SK-N-SH treated with all-trans-retinoic acid at 6 μM for 48 hours (cell line): ENCODE results near the gene ARF3.

Experiments
- ATAC-seq: fragments of 200-7000 bp; cut with Tn5 transposase; 3 replicates; pipeline ENCODE4 v1.9.1; 2020; ENCODE audit warnings: mild to moderate bottlenecking, moderate library complexity
- ARNTL ChIP-seq: fragments of 450-650 bp; formaldehyde crosslinking; IDR thresholded peaks from 2 replicates; pipeline ENCODE4 v1.5.0; 2020; ENCODE audit warnings: low read depth, mild to moderate bottlenecking, moderate library complexity, borderline replicate concordance
- BACH2 ChIP-seq: fragments of 250-450 bp; sonication (Bioruptor Pico); IDR thresholded peaks from 2 replicates; pipeline ENCODE4 v1.9.0; 2021; ENCODE audit warnings: mild to moderate bottlenecking, borderline replicate concordance
- CSDC2 ChIP-seq: fragments of 250-450 bp; sonication (Bioruptor Pico); IDR thresholded peaks from 2 replicates; pipeline ENCODE4 v1.5.0; 2020; ENCODE audit warnings: mild to moderate bottlenecking, moderate library complexity
- ESRRG ChIP-seq: fragments of 250-450 bp; sonication (Bioruptor Pico); IDR thresholded peaks from 2 replicates; pipeline ENCODE4 v1.6.1; 2021; ENCODE audit warnings: mild to moderate bottlenecking
- GLIS3 ChIP-seq: fragments of 250-450 bp; sonication (Bioruptor Pico); IDR thresholded peaks from 2 replicates; pipeline ENCODE4 v1.5.0; 2020; ENCODE audit warnings: mild to moderate bottlenecking, moderate library complexity
- ISL1 ChIP-seq: fragments of 250-450 bp; sonication (Bioruptor Pico); IDR thresholded peaks from 2 replicates; pipeline ENCODE4 v2.1.2; 2022; ENCODE audit warnings: mild to moderate bottlenecking, moderate library complexity
- OSR1 ChIP-seq: fragments of 250-450 bp; sonication (Bioruptor Pico); IDR thresholded peaks from 2 replicates; pipeline ENCODE4 v1.8.0; 2022; ENCODE audit warnings: moderate library complexity, mild to moderate bottlenecking, inconsistent platforms
- PPARA ChIP-seq: fragments of 250-450 bp; sonication (Bioruptor Pico); IDR thresholded peaks from 2 replicates; pipeline ENCODE4 v1.5.0; 2020; ENCODE audit warnings: mild to moderate bottlenecking, borderline replicate concordance
- RARB ChIP-seq: fragments of 250-450 bp; sonication (Bioruptor Pico); IDR thresholded peaks from 2 replicates; pipeline ENCODE4 v1.8.0; 2021; ENCODE audit warnings: mild to moderate bottlenecking, moderate library complexity
- SNAI2 ChIP-seq: fragments of 250-450 bp; sonication (Bioruptor Pico); IDR thresholded peaks from 2 replicates; pipeline ENCODE4 v1.5.0; 2020; ENCODE audit warnings: mild to moderate bottlenecking, moderate library complexity
- TCF4 ChIP-seq: fragments of 250-450 bp; sonication (Bioruptor Pico); IDR thresholded peaks from 2 replicates; pipeline ENCODE4 v1.8.0; 2021; ENCODE audit warnings: mild to moderate bottlenecking, moderate library complexity, borderline replicate concordance
- TOX ChIP-seq: fragments of 250-450 bp; sonication (Bioruptor Pico); IDR thresholded peaks from 2 replicates; pipeline ENCODE4 v1.8.0; 2021; ENCODE audit warnings: mild to moderate bottlenecking, moderate library complexity, borderline replicate concordance
- ZC3H10 ChIP-seq: fragments of 250-450 bp; sonication (Bioruptor Pico); IDR thresholded peaks from 2 replicates; pipeline ENCODE4 v1.5.1; 2021; ENCODE audit warnings: mild to moderate bottlenecking, moderate library complexity
- ZFP3 ChIP-seq: fragments of 250-450 bp; sonication (Bioruptor Pico); IDR thresholded peaks from 2 replicates; pipeline ENCODE4 v1.5.0; 2020; ENCODE audit warnings: mild to moderate bottlenecking, moderate library complexity
- ZFP30 ChIP-seq: fragments of 450-650 bp; formaldehyde crosslinking; IDR thresholded peaks from 2 replicates; pipeline ENCODE4 v1.5.0; 2022; ENCODE audit warnings: mild to moderate bottlenecking, moderate library complexity
- ZNF70 ChIP-seq: fragments of 450-650 bp; formaldehyde crosslinking; IDR thresholded peaks from 2 replicates; pipeline ENCODE4 v1.5.0; 2020; ENCODE audit warnings: mild to moderate bottlenecking, moderate library complexity
- ZNF8 ChIP-seq: fragments of 450-650 bp; formaldehyde crosslinking; IDR thresholded peaks from 2 replicates; pipeline ENCODE4 v1.5.0; 2020; ENCODE audit warnings: mild to moderate bottlenecking, moderate library complexity
- TF ChIP-seq, protein P1 (sequence below): fragments of 250-450 bp; sonication (Bioruptor Pico); IDR thresholded peaks from 2 replicates; pipeline ENCODE4 v1.5.1; 2021; ENCODE audit warnings: mild to moderate bottlenecking, moderate library complexity
- TF ChIP-seq, protein P2 (sequence below): fragments of 250-450 bp; sonication (Bioruptor Pico); IDR thresholded peaks from 2 replicates; pipeline ENCODE4 v1.8.0; 2021; ENCODE audit warnings: low read depth, mild to moderate bottlenecking, moderate library complexity, borderline replicate concordance
- TF ChIP-seq, protein P3 (sequence below): fragments of 250-450 bp; sonication (Bioruptor Pico); IDR thresholded peaks from 2 replicates; pipeline ENCODE4 v1.8.0; 2020; ENCODE audit warnings: mild to moderate bottlenecking, moderate library complexity, borderline replicate concordance
- TF ChIP-seq, protein P4 (sequence below): fragments of 250-450 bp; sonication (Bioruptor Pico); IDR thresholded peaks from 2 replicates; pipeline ENCODE4 v1.5.1; 2020; ENCODE audit warnings: low read depth, mild to moderate bottlenecking, moderate library complexity
- TF ChIP-seq, protein P5 (sequence below): fragments of 250-450 bp; sonication (Bioruptor Pico); IDR thresholded peaks from 2 replicates; pipeline ENCODE4 v1.5.0; 2020; ENCODE audit warnings: mild to moderate bottlenecking, moderate library complexity

Gene ARF3

DNA sequence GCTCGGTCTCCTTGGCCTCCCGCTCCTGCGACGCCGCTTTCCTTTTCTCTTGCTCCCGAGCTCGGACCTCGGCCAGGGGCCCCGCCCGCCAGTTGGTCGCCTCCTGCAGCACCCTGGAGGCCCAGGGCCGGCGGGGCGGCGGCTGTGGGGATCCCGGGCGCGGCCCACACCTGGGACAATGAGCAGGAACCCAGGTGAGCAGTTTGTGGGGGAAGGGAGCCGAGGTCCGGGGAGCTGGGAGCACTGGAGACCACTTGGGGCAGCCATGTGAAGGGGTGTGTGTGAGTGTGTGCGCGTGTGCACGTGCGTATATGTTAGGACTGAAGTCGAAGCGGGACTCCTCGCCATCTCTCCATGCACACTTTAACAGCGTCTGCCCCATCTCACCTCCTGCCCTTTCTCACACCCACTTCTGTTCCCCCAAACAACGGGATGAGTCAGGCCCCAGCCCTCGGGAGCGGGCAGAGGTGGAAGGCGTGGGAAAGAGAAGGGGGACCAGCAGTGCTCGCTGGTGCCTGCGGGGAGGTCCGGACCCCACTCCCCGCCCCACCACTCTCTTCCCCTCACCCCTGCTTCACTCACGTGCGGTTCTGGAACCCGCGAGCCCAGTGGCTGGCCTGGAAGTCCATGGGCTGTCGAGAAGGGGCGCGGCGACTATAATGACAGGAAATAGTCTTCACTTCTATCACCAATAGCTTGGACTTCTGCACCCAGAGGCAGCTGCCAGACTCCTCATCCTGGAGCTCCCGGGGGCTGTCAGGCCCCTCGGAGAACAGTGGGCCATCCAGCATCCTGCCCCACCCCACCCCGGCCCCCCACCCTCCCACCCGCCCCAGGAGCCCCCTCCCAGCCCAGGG lies 41.4 kb upstream of the ARF3 start:
- TF ChIP-seq PPARA (CRISPR knock-in tag) (no peak), ZNF70 (CRISPR knock-in tag) (no peak), ZFP30 (CRISPR knock-in tag) (no peak), ESRRG (CRISPR knock-in tag) (no peak), TOX (CRISPR knock-in tag) (no peak), GLIS3 (CRISPR knock-in tag) (no peak), ZNF8 (no peak), ZC3H10 (no peak), ZFP3 (CRISPR knock-in tag) (no peak), ISL1 (CRISPR knock-in tag) (no peak), SNAI2 (CRISPR knock-in tag) (no peak), RARB (CRISPR knock-in tag) (no peak), CSDC2 (CRISPR knock-in tag) (no peak), ARNTL (CRISPR knock-in tag) (no peak)
- TF ChIP-seq, protein P1, sequence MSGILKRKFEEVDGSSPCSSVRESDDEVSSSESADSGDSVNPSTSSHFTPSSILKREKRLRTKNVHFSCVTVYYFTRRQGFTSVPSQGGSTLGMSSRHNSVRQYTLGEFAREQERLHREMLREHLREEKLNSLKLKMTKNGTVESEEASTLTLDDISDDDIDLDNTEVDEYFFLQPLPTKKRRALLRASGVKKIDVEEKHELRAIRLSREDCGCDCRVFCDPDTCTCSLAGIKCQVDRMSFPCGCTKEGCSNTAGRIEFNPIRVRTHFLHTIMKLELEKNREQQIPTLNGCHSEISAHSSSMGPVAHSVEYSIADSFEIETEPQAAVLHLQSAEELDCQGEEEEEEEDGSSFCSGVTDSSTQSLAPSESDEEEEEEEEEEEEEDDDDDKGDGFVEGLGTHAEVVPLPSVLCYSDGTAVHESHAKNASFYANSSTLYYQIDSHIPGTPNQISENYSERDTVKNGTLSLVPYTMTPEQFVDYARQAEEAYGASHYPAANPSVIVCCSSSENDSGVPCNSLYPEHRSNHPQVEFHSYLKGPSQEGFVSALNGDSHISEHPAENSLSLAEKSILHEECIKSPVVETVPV: no peak
- TF ChIP-seq, protein P2, sequence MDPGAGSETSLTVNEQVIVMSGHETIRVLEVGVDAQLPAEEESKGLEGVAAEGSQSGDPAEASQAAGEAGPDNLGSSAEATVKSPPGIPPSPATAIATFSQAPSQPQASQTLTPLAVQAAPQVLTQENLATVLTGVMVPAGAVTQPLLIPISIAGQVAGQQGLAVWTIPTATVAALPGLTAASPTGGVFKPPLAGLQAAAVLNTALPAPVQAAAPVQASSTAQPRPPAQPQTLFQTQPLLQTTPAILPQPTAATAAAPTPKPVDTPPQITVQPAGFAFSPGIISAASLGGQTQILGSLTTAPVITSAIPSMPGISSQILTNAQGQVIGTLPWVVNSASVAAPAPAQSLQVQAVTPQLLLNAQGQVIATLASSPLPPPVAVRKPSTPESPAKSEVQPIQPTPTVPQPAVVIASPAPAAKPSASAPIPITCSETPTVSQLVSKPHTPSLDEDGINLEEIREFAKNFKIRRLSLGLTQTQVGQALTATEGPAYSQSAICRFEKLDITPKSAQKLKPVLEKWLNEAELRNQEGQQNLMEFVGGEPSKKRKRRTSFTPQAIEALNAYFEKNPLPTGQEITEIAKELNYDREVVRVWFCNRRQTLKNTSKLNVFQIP (CRISPR knock-in tag): no peak
- TF ChIP-seq, protein P3, sequence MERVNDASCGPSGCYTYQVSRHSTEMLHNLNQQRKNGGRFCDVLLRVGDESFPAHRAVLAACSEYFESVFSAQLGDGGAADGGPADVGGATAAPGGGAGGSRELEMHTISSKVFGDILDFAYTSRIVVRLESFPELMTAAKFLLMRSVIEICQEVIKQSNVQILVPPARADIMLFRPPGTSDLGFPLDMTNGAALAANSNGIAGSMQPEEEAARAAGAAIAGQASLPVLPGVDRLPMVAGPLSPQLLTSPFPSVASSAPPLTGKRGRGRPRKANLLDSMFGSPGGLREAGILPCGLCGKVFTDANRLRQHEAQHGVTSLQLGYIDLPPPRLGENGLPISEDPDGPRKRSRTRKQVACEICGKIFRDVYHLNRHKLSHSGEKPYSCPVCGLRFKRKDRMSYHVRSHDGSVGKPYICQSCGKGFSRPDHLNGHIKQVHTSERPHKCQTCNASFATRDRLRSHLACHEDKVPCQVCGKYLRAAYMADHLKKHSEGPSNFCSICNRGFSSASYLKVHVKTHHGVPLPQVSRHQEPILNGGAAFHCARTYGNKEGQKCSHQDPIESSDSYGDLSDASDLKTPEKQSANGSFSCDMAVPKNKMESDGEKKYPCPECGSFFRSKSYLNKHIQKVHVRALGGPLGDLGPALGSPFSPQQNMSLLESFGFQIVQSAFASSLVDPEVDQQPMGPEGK (CRISPR knock-in tag): no peak
- TF ChIP-seq, protein P4, sequence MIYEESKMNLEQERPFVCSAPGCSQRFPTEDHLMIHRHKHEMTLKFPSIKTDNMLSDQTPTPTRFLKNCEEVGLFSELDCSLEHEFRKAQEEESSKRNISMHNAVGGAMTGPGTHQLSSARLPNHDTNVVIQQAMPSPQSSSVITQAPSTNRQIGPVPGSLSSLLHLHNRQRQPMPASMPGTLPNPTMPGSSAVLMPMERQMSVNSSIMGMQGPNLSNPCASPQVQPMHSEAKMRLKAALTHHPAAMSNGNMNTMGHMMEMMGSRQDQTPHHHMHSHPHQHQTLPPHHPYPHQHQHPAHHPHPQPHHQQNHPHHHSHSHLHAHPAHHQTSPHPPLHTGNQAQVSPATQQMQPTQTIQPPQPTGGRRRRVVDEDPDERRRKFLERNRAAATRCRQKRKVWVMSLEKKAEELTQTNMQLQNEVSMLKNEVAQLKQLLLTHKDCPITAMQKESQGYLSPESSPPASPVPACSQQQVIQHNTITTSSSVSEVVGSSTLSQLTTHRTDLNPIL (CRISPR knock-in tag): no peak
- TF ChIP-seq, protein P5, sequence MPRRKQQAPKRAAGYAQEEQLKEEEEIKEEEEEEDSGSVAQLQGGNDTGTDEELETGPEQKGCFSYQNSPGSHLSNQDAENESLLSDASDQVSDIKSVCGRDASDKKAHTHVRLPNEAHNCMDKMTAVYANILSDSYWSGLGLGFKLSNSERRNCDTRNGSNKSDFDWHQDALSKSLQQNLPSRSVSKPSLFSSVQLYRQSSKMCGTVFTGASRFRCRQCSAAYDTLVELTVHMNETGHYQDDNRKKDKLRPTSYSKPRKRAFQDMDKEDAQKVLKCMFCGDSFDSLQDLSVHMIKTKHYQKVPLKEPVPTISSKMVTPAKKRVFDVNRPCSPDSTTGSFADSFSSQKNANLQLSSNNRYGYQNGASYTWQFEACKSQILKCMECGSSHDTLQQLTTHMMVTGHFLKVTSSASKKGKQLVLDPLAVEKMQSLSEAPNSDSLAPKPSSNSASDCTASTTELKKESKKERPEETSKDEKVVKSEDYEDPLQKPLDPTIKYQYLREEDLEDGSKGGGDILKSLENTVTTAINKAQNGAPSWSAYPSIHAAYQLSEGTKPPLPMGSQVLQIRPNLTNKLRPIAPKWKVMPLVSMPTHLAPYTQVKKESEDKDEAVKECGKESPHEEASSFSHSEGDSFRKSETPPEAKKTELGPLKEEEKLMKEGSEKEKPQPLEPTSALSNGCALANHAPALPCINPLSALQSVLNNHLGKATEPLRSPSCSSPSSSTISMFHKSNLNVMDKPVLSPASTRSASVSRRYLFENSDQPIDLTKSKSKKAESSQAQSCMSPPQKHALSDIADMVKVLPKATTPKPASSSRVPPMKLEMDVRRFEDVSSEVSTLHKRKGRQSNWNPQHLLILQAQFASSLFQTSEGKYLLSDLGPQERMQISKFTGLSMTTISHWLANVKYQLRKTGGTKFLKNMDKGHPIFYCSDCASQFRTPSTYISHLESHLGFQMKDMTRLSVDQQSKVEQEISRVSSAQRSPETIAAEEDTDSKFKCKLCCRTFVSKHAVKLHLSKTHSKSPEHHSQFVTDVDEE (CRISPR knock-in tag): no peak
- ATAC-seq: peak; percentile 17

DNA sequence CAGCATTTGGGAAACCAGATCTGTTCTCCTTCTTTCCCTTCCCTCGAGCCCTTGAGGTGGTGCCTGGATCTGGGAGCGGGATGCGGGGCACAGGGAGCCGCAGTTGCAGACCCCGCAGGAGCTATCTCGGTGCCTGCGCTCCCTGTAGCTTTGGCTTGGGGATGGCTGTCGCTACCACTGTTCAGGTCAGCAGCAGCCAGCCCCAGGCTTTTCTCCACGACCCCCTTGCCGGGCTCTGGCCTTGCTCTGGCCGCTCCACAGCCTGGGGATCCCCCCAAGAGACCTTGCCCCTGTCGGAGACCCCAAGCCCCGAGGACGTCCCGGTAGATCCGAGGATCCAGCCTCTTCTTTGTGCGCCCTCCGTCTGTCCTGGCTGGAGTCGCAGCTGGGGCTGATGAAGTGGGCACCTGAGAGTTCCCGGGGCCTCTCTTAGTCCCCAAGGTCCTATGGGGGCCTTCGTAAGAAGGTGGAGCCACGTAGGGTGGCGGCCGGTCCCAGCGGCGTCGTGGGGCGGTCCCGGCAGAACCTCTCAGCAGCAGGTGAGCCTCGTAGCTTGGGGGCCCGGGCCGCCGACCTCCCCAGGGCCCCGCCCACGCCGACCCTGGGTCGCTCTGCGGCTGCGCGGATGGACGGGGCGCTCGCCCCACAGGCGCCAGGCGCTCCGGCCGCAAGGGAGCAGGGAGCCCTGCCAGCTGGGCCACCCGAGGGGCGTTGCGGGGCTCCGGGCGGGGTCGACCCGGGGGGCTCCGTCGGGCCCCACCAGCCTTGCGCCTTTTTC lies 40.6 kb upstream of the ARF3 start:
- no peak for ATAC-seq
- TF ChIP-seq OSR1 (CRISPR knock-in tag) (no peak), GLIS3 (CRISPR knock-in tag) (no peak), ZFP30 (CRISPR knock-in tag) (no peak), TOX (CRISPR knock-in tag) (no peak), ZNF70 (CRISPR knock-in tag) (no peak), BACH2 (CRISPR knock-in tag) (no peak), ZNF8 (no peak), PPARA (CRISPR knock-in tag) (no peak), TCF4 (CRISPR knock-in tag) (no peak), ZFP3 (CRISPR knock-in tag) (no peak)
- TF ChIP-seq, protein P1: no peak
- TF ChIP-seq, protein P4 (CRISPR knock-in tag): no peak
- TF ChIP-seq, protein P3 (CRISPR knock-in tag): no peak
